Sigmoid colon (tissue), 4 donors: Measurements from ENCODE around the gene SFMBT2.

Experiments
- EP300 ChIP-seq, 4 donors: sonication (generic); formaldehyde crosslinking; IDR thresholded peaks; one replicate each; pipeline ENCODE4 v1.6.1; 2017; ENCODE audit warnings: antibody characterized with exemption in 4 of 4
- POLR2A ChIP-seq, 2 donors: fragments of 450-650 bp; IDR thresholded peaks; one replicate each; pipeline ENCODE4 v1.6.1; 2016; ENCODE audit warnings: antibody characterized with exemption in 2 of 2, mild to moderate bottlenecking in 2 of 2, moderate library complexity in 2 of 2
- POLR2AphosphoS5 ChIP-seq, 4 donors: sonication (generic); formaldehyde crosslinking; IDR thresholded peaks; one replicate each; pipeline ENCODE4 v1.6.1; 2017; ENCODE audit warnings: antibody characterized with exemption in 4 of 4
- TF ChIP-seq, protein P1 (sequence below), 4 experiments: fragments of 450-650 bp in 3 of 4; fragments of 200-600 bp in 1 of 4; IDR thresholded peaks; one replicate each; pipeline ENCODE4 v1.5.1; 2016 to 2019; ENCODE audit warnings: antibody characterized with exemption in 4 of 4, mild to moderate bottlenecking in 3 of 4, moderate library complexity in 2 of 4

DNA sequence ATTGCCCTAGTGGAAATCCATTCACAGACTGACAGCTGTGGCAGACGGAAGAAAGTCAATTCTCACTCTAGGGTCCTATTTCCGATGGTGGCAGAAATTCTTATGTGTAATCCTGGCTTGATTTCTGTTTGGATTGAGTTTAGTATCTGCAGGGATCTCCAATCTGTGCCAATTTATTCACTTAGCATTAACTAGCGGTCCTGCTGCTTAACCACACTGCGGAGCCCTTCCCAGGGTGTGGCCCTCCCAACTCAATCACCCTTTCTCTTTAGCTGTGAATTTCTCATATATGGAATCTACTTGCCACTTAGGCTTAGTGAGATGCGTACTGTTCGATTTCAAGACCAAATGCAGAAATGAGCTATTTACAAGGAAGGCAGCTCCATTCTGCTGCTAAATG is 215.7 kb downstream of the SFMBT2 start:
- TF ChIP-seq EP300 (IDR thresholded peaks at IDR 0.05) (no peak), POLR2A (IDR thresholded peaks at IDR 0.05) (no peak), POLR2AphosphoS5 (IDR thresholded peaks at IDR 0.05) (no peak)
- TF ChIP-seq, protein P1, sequence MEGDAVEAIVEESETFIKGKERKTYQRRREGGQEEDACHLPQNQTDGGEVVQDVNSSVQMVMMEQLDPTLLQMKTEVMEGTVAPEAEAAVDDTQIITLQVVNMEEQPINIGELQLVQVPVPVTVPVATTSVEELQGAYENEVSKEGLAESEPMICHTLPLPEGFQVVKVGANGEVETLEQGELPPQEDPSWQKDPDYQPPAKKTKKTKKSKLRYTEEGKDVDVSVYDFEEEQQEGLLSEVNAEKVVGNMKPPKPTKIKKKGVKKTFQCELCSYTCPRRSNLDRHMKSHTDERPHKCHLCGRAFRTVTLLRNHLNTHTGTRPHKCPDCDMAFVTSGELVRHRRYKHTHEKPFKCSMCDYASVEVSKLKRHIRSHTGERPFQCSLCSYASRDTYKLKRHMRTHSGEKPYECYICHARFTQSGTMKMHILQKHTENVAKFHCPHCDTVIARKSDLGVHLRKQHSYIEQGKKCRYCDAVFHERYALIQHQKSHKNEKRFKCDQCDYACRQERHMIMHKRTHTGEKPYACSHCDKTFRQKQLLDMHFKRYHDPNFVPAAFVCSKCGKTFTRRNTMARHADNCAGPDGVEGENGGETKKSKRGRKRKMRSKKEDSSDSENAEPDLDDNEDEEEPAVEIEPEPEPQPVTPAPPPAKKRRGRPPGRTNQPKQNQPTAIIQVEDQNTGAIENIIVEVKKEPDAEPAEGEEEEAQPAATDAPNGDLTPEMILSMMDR (IDR thresholded peaks at IDR 0.05): no peak
